Endodermal cell (in vitro differentiated cells): ENCODE data around the gene TNK2. TPM values are rescaled to one million over a fixed set of nuclear protein-coding genes. Genes with fewer than 3 reads are reported as not detected.

Experiments
- DNase-seq: peaks from one replicate; pipeline ENCODE4 v3.0.0-alpha.2; 2017
- H3K27ac ChIP-seq: 2 replicates; pipeline ENCODE4 v1.5.1; 2013; ENCODE audit warnings: mild to moderate bottlenecking, low read depth, low read length, moderate library complexity
- H3K27me3 ChIP-seq: 2 replicates; pipeline ENCODE4 v1.6.1; 2013; ENCODE audit warnings: mild to moderate bottlenecking, low read length, moderate library complexity; ENCODE audit not compliant: insufficient read depth, control insufficient read depth, poor library complexity, severe bottlenecking
- H3K36me3 ChIP-seq: 2 replicates; pipeline ENCODE4 v1.7.0; 2013; ENCODE audit warnings: mild to moderate bottlenecking, low read length, moderate library complexity; ENCODE audit not compliant: control insufficient read depth, insufficient read depth
- H3K4me1 ChIP-seq: one replicate; pipeline ENCODE4 v1.7.0; 2013; ENCODE audit warnings: low read length; ENCODE audit not compliant: control insufficient read depth, insufficient read depth
- H3K4me3 ChIP-seq: 2 replicates; pipeline ENCODE4 v1.5.1; 2013; ENCODE audit warnings: mild to moderate bottlenecking, low read length, moderate library complexity
- H3K9ac ChIP-seq: 2 replicates; pipeline ENCODE4 v1.6.1; 2013; ENCODE audit warnings: mild to moderate bottlenecking, low read length, moderate library complexity; ENCODE audit not compliant: poor library complexity, severe bottlenecking; ENCODE audit errors: extremely low read depth
- H3K9me3 ChIP-seq: 2 replicates; pipeline ENCODE4 v1.6.1; 2013; ENCODE audit warnings: mild to moderate bottlenecking, low read length, moderate library complexity; ENCODE audit not compliant: control insufficient read depth
- H3K27ac Mint-ChIP-seq: 2 replicates; pipeline ENCODE4 v1.8.0; 2020; ENCODE audit warnings: mixed read lengths
- H3K27me3 Mint-ChIP-seq: 2 replicates; pipeline ENCODE4 v1.8.0; 2021; ENCODE audit warnings: mild to moderate bottlenecking, mixed read lengths; ENCODE audit not compliant: insufficient read depth
- H3K36me3 Mint-ChIP-seq: 2 replicates; pipeline ENCODE4 v1.8.0; 2020; ENCODE audit warnings: low read depth, mixed read lengths
- H3K4me1 Mint-ChIP-seq: 2 replicates; pipeline ENCODE4 v1.8.0; 2020; ENCODE audit warnings: mixed read lengths
- H3K4me3 Mint-ChIP-seq: 2 replicates; pipeline ENCODE4 v1.8.0; 2020; ENCODE audit warnings: mild to moderate bottlenecking, moderate library complexity, mixed read lengths
- H3K9me3 Mint-ChIP-seq: 2 replicates; pipeline ENCODE4 v1.8.0; 2020; ENCODE audit warnings: mild to moderate bottlenecking, mixed read lengths
- CTCF ChIP-seq: fragments of 200-600 bp; sonication (generic); conservative IDR thresholded peaks from 2 replicates; pipeline ENCODE4 v1.5.0; 2021; ENCODE audit warnings: antibody characterized with exemption, mild to moderate bottlenecking
- WGBS, 2 experiments: methylation state at CpG; one replicate each; pipeline versions ENCODE4 v1.1.5 to v1.1.7; 2013; ENCODE audit warnings: missing lambda C conversion rate in 2 of 2, mixed read lengths in 1 of 2; ENCODE audit not compliant: insufficient coverage in 1 of 2, insufficient read length in 1 of 2; 5-methylcytosine and 5-hydroxymethylcytosine counted together
- total RNA-seq, 2 donors: library from RNA; stranded (reverse); fragmentation: NEBNext Ultra II Directional in 1 of 2; extraction: Animal tissue kit (Norgen Biotek cat#: 25700) in 1 of 2; gene quantifications; 2 replicates in 1 of 2; 3 replicates in 1 of 2; pipeline ENCODE4 v1.2.1, GENCODE V29; 2021

The TNK2 gene
- total RNA-seq, 2 donors from 2014 or later = 53.2 to 85.7 TPM

DNA sequence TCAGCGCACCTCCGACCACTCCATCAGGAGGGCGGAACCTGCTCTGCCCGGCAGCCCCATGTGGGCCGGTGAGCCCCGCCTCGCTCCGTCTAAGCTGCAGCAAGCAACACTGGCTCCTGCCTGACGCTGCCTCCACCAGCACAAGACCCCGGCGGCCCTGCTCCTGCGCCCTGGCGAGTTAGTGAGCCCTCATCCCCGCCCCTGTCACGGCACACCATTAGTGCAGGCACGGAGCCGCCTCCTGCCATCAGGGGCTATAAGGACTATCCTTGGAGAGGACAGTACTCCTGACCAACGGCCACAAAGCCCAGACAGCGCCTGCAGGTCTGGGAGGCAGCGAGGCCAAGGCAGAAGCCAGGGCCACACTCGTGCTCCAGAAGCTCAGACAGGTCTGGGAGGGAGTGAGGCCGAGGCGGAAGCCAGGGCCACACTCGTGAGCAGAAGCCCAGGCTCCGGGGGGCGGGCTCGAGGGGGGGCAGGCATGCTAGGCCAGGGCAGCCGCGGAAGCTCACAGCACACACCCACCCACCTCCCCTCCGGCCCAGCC lies 39.4 kb downstream of the TNK2 start:
- Histone ChIP-seq H3K9ac (no peak overlapping the region), H3K4me1 (no peaks in the 10 kb centered on the region), H3K27ac (no peak overlapping the region), H3K36me3 (peaks cover 15% of the 10 kb centered on the region), H3K4me3 (no peak overlapping the region), H3K27me3 (no peaks in the 10 kb centered on the region), H3K9me3 (no peaks in the 10 kb centered on the region)
- Mint-ChIP-seq H3K27ac (no peak overlapping the region), H3K9me3 (no peaks in the 10 kb centered on the region), H3K4me1 (no peaks in the 10 kb centered on the region), H3K36me3 (peaks cover 18% of the 10 kb centered on the region), H3K27me3 (no peaks in the 10 kb centered on the region), H3K4me3 (no peak overlapping the region)
- no peak for TF ChIP-seq CTCF
- 91 to 93% methylated on average over 17 to 30 of the region's 30 CpGs for WGBS, 2 experiments
- DNase-seq = no peak

DNA sequence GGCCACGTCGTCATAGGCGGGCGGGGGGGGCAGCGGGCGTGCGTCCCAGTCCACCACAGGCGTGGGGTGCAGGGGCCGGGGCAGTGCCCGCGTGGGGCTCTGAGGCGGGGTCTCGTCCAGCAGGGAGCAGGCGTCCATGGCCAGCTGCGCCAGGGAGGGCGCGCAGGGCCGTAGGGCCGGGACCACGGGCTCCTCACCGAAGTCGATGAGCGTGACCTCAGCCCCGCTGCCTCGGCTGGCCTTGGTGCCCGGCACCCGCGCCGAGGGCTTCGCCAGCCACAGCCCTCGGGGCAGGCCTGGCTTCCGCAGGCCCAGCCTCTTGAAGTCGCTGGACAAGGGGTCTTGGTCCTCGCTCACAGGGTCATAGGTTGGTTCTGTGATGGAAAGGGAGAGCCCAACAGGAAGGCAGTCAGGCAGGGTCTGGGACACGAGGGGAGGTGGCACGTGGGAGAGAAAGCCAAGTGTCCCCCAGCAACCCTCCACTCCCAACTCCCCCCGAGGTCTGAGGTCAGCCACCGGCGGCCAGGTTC lies 40.0 kb downstream of the TNK2 start:
- H3K4me1 Mint-ChIP-seq = no peaks in the 10 kb centered on the region
- TF ChIP-seq CTCF = no peak
- no peak overlapping the region for H3K4me3 ChIP-seq
- no peak overlapping the region for H3K27ac ChIP-seq
- H3K36me3 Mint-ChIP-seq = peaks cover 18% of the 10 kb centered on the region
- H3K36me3 ChIP-seq = peaks cover 15% of the 10 kb centered on the region
- H3K4me1 ChIP-seq = no peaks in the 10 kb centered on the region
- no peak overlapping the region for H3K27ac Mint-ChIP-seq
- no peak overlapping the region for H3K9ac ChIP-seq
- no peak for DNase-seq
- no peak overlapping the region for H3K4me3 Mint-ChIP-seq
- 94 to 99% methylated on average over 19 to 39 of the region's 39 CpGs for WGBS, 2 experiments
- H3K9me3 ChIP-seq = no peaks in the 10 kb centered on the region
- H3K27me3 Mint-ChIP-seq = no peaks in the 10 kb centered on the region
- H3K9me3 Mint-ChIP-seq = no peaks in the 10 kb centered on the region
- no peaks in the 10 kb centered on the region for H3K27me3 ChIP-seq

GRCh38 chr3:195867631-195868335 lies 40.6 kb downstream of the TNK2 start:
- WGBS, 2 experiments = 93 to 96% methylated on average over 10 to 40 of the region's 40 CpGs
- TF ChIP-seq CTCF = no peak
- Histone ChIP-seq H3K9me3 (no peaks in the 10 kb centered on the region), H3K36me3 (peaks cover 15% of the 10 kb centered on the region), H3K4me3 (no peak overlapping the region), H3K27ac (no peak overlapping the region), H3K9ac (no peak overlapping the region), H3K4me1 (no peaks in the 10 kb centered on the region), H3K27me3 (no peaks in the 10 kb centered on the region)
- Mint-ChIP-seq H3K4me1 (peaks cover 5% of the 10 kb centered on the region), H3K27ac (no peak overlapping the region), H3K9me3 (no peaks in the 10 kb centered on the region), H3K27me3 (no peaks in the 10 kb centered on the region), H3K36me3 (peaks cover 18% of the 10 kb centered on the region), H3K4me3 (no peak overlapping the region)
- DNase-seq = no peak
